Peyer's patch (tissue), 4 donors: Measurements from ENCODE around the gene GNAQ. TPM values are rescaled to one million over a fixed set of nuclear protein-coding genes. Genes with fewer than 3 reads are reported as not detected.
A peak's percentile ranks its signal among the peaks of the same experiment; 100 is the strongest.

Source experiments
- DNase-seq, 3 donors: peaks; one replicate each; pipeline ENCODE4 v3.0.0-alpha.2; 2017 to 2019
- H3K27ac ChIP-seq, 4 donors: fragments of 200-600 bp; sonication (generic); one replicate each; pipeline ENCODE4 v1.5.1; 2016 to 2019
- H3K27me3 ChIP-seq, 2 donors: fragments of 200-600 bp; sonication (generic); one replicate each; pipeline ENCODE4 v1.5.1; 2019
- H3K36me3 ChIP-seq, 3 donors: fragments of 200-600 bp; sonication (generic); one replicate each; pipeline ENCODE4 v1.5.1; 2016 to 2019
- H3K4me1 ChIP-seq, 4 donors: fragments of 200-600 bp; sonication (generic); one replicate each; pipeline ENCODE4 v1.5.1; 2016 to 2019
- H3K4me3 ChIP-seq, 4 donors: fragments of 200-600 bp; sonication (generic); 1 replicate in 3 of 4; 2 replicates in 1 of 4; pipeline ENCODE4 v1.5.1; 2016 to 2019; ENCODE audit warnings: mild to moderate bottlenecking in 1 of 4
- H3K9me3 ChIP-seq, 4 donors: fragments of 200-600 bp; sonication (generic); one replicate each; pipeline ENCODE4 v1.5.1; 2016 to 2019; ENCODE audit warnings: mild to moderate bottlenecking in 1 of 4
- POLR2A ChIP-seq, 2 donors: fragments of 450-650 bp; IDR thresholded peaks; one replicate each; pipeline ENCODE4 v1.5.1; 2017; ENCODE audit warnings: antibody characterized with exemption in 2 of 2, mild to moderate bottlenecking in 2 of 2, moderate library complexity in 2 of 2
- total RNA-seq, 4 donors: library from RNA; depleted of rRNA; stranded (reverse); fragments of >200 nt; gene quantifications; one replicate each; pipeline ENCODE4 v1.1.0, GENCODE V29; 2016
- TF ChIP-seq, protein P1 (sequence below), 6 experiments: fragments of 450-650 bp in 4 of 6; fragments of 200-600 bp in 2 of 6; sonication (generic) in 1 of 6; IDR thresholded peaks; one replicate each; pipeline ENCODE4 v1.5.1; 2017 to 2019; ENCODE audit warnings: antibody characterized with exemption in 6 of 6, mild to moderate bottlenecking in 3 of 6, moderate library complexity in 1 of 6

Gene GNAQ
- total RNA-seq, 4 donors from 2014 or later = 28.7 to 45.4 (median 33.5) TPM

DNA sequence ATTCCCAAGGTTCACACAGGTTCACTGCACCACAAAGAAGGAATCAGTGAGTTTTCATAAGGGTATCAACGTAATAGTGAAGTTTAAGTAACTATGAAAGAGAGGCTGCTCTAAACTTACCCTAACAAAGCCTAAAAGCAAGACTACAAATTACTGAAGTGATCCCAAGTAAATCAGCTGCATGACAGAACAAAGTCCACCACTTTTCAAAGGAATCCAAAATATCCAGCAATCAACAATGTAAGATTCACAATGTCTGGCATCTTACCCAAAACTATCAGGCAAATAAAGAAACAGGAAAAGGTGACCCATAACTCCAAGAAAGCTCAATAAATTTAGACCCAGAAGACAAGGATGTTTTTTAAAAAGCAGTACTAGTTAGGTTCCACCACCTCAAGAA lies 70.1 kb downstream of the GNAQ start:
- H3K4me3 ChIP-seq = no peak overlapping the region
- H3K9me3 ChIP-seq = no peaks in the 10 kb centered on the region
- H3K27me3 ChIP-seq = no peaks in the 10 kb centered on the region
- H3K4me1 ChIP-seq = peaks cover 0 to 7% (median 0%) of the 10 kb centered on the region in 4 donors
- TF ChIP-seq POLR2A (IDR thresholded peaks at IDR 0.05) = no peak
- TF ChIP-seq, protein P1, sequence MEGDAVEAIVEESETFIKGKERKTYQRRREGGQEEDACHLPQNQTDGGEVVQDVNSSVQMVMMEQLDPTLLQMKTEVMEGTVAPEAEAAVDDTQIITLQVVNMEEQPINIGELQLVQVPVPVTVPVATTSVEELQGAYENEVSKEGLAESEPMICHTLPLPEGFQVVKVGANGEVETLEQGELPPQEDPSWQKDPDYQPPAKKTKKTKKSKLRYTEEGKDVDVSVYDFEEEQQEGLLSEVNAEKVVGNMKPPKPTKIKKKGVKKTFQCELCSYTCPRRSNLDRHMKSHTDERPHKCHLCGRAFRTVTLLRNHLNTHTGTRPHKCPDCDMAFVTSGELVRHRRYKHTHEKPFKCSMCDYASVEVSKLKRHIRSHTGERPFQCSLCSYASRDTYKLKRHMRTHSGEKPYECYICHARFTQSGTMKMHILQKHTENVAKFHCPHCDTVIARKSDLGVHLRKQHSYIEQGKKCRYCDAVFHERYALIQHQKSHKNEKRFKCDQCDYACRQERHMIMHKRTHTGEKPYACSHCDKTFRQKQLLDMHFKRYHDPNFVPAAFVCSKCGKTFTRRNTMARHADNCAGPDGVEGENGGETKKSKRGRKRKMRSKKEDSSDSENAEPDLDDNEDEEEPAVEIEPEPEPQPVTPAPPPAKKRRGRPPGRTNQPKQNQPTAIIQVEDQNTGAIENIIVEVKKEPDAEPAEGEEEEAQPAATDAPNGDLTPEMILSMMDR (IDR thresholded peaks at IDR 0.05) = no peak
- DNase-seq = no peak
- H3K36me3 ChIP-seq = no peaks in the 10 kb centered on the region
- peak overlapping the region in 1 of 4 donors; percentile 1 for H3K27ac ChIP-seq

DNA sequence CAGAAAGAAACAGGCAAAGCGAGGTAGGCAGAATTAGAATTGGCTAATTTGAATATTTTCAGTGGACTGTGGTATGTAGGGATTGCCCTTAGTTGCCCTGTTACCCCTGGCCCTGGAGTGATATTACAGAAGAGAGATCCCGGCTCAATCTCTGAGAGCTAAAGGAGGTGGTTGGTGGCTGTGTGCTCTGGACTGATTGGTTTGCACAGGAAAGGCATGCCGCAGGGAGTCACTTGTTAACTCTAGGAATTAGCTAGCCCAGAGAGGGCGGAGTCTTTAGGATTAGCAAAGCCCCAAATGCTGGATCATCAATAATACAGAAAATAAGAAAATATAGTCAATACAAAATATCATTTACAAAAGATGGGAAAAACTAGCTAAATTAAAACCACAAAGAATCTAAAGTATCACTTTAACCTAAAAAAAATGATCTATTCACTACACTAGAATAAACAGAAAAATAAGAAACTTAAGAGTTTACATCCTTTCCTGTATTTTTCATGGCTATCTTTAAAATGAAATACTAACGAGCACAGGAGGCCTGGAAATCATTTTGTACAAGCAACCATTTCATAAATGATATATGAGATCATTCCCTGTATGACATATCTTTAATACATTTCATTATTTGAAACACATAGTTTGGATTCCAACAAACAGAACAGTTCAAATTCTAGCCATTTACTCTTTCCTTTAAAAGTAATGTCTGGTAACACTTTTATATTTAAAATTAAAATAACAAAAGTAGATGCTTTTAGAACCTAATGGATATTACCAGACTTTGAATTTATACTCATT lies 71.1 kb downstream of the GNAQ start:
- H3K4me3 ChIP-seq = no peak overlapping the region
- no peaks in the 10 kb centered on the region for H3K9me3 ChIP-seq
- H3K36me3 ChIP-seq = no peaks in the 10 kb centered on the region
- H3K27me3 ChIP-seq = no peaks in the 10 kb centered on the region
- DNase-seq = no peak
- peaks cover 0 to 7% (median 0%) of the 10 kb centered on the region in 4 donors for H3K4me1 ChIP-seq
- H3K27ac ChIP-seq = no peak overlapping the region
- TF ChIP-seq, protein P1 (IDR thresholded peaks at IDR 0.05) = no peak
- TF ChIP-seq POLR2A (IDR thresholded peaks at IDR 0.05) = no peak

DNA sequence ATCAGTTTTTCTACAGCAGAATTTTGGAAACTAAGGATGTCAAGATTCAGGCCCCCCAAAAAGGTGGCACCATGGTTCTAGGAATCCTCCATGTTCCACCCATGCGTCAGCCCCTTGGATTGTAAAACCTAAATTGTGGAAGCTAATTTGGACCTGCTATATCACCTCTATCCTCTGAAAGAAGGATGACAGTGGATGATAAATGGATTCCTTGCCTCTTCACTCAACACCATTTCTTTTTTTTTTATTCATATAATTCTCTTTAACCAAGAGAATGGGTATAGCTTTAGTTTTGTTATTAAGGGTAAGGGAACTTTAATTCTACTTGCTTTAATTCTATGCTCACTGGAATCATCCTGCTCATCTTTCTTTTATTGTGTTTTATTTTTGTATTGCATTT lies 71.8 kb downstream of the GNAQ start:
- no peak overlapping the region for H3K27ac ChIP-seq
- no peaks in the 10 kb centered on the region for H3K36me3 ChIP-seq
- H3K4me1 ChIP-seq = peaks cover 0 to 7% (median 0%) of the 10 kb centered on the region in 4 donors

DNA sequence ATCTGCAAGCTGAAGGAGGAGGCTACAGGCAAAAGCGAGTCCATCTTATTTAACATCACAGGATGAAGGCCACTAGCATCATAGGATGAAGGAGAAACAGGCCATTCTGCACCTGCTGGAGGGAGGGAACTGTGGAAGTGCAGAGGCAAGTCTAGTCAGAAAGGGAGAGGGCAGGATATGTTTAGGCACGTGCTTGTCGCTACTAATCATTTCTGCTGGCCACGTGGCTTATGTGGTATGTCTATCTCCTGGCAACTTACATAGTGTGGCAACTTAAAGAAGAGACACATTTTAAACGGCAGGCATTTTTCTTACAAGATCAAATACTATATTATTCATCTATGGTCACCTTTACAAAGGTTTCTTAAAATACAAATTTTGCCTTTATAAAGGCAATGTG lies 74.0 kb downstream of the GNAQ start:
- TF ChIP-seq, protein P1 (IDR thresholded peaks at IDR 0.05) = no peak
- TF ChIP-seq POLR2A (IDR thresholded peaks at IDR 0.05) = no peak
- Histone ChIP-seq H3K4me1 (peaks cover 0 to 19% (median 2%) of the 10 kb centered on the region in 4 donors), H3K4me3 (no peak overlapping the region)

More for the DNA sequence above, 71.8 kb downstream of the GNAQ start:
- Histone ChIP-seq H3K4me3 (no peak overlapping the region), H3K9me3 (no peaks in the 10 kb centered on the region), H3K27me3 (no peaks in the 10 kb centered on the region)
- TF ChIP-seq, protein P1 (IDR thresholded peaks at IDR 0.05) = no peak
- no peak for TF ChIP-seq POLR2A (IDR thresholded peaks at IDR 0.05)
- DNase-seq = no peak

DNA sequence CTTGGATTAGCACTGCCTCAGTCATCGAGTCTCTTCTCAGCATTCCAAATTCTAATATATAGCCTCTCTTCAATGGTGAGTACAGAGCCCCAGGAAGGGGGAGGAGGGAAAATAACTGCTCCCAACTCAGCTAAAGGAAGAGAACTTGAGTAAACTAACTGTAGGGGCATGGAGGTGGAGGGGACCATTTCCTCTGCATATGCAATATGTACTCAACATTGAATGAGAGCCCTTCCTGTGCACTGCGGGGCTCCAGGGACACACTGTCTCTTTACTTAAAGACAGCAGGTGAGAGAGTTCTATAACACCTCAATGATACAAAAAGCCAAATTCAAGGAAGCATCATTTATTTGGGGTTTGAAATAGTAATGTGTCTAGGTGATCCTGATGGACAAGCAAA lies 75.1 kb downstream of the GNAQ start:
- no peaks in the 10 kb centered on the region for H3K9me3 ChIP-seq
- H3K4me1 ChIP-seq = peaks cover 0 to 18% (median 2%) of the 10 kb centered on the region in 4 donors
- no peaks in the 10 kb centered on the region for H3K27me3 ChIP-seq
- H3K27ac ChIP-seq = no peak overlapping the region
- no peak overlapping the region for H3K4me3 ChIP-seq
- no peak for DNase-seq
- TF ChIP-seq, protein P1 (IDR thresholded peaks at IDR 0.05) = no peak
- no peak for TF ChIP-seq POLR2A (IDR thresholded peaks at IDR 0.05)
- H3K36me3 ChIP-seq = no peaks in the 10 kb centered on the region

More for the DNA sequence above, 74.0 kb downstream of the GNAQ start:
- H3K9me3 ChIP-seq = no peaks in the 10 kb centered on the region
- H3K27me3 ChIP-seq = no peaks in the 10 kb centered on the region
- DNase-seq = no peak
- H3K27ac ChIP-seq = no peak overlapping the region
- H3K36me3 ChIP-seq = no peaks in the 10 kb centered on the region
